Measurements from ENCODE around the gene DCUN1D2. TPM values are rescaled to one million over a fixed set of nuclear protein-coding genes. Genes with fewer than 3 reads are reported as not detected.
A peak's percentile ranks its signal among the peaks of the same experiment; 100 is the strongest.
"Not testable (repeated sequence)": the region's sequence is repeated elsewhere in the genome, so short reads cannot be mapped to it uniquely, and the experiment has no call there.

Gene DCUN1D2
- total RNA-seq, 1 donor from 2014 or later = 196 TPM

DNA sequence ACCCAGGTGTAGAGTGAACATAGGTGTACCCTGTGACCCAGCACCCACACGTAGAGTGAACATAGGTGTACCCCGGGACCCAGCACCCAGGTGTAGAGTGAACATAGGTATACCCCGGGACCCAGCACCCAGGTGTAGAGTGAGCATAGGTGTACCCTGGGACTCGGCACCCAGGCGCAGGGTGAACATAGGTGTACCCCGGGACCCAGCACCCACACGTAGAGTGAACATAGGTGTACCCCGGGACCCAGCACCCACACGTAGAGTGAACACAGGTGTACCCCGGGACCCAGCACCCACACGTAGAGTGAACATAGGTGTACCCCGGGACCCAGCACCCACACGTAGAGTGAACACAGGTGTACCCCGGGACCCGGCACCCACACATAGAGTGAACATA is 53.6 kb downstream of the DCUN1D2 start:
- peak; percentile 25 for DNase-seq
- intact Hi-C loops (cut with DNase I); ATAC-seq (ENCODE audit: poor library complexity): not testable (repeated sequence)

GRCh38 chr13:113435907-113436306 is 54.6 kb downstream of the DCUN1D2 start:
- peak; percentile 43 for DNase-seq
- not testable (repeated sequence) for ATAC-seq (ENCODE audit: poor library complexity)

GRCh38 chr13:113433391-113433916 is 57.1 kb downstream of the DCUN1D2 start:
- intact Hi-C loops (cut with DNase I) = no loop called here
- DNase-seq (no peak), ATAC-seq (ENCODE audit: poor library complexity) (no peak)

More at GRCh38 chr13:113435907-113436306, 54.6 kb downstream of the DCUN1D2 start:
- intact Hi-C loops (cut with DNase I) = not testable (repeated sequence)

DNA sequence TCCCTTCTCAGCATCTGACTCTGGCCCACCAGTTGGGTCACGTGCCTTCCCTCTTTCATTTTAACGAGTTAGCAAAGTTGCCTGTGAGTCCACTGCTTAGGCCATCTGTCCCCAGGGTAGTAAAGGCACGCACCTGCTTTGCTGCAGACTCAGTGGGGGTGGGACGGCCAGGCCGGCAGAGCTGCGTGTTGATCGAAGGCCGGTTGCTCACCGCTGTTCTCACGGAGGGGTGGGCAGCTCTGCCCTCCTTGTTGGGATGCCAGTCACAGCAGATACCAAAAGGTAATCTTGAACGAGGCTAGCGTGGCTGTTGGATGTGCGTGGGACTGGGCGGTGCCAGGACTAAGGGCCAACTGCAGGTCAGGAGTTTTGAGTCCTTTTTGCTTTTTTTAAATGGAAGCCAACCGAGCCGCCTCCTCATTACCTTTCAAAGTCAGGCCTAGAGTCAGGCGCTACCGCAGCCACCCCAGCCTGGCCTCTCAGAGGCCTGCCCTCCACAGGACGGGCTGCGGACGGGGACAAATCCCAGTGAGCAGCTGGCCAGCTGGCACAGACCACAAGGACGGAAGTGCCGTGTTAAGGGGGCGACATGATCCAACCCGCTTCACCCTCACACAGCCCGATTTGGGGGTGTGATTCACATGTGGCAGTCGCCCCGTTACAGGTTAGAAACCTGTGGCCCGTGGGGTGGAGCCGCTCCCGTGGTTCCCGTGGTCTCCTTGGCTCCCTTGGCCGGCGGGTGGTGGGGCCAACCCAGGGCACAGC is 57.8 kb downstream of the DCUN1D2 start:
- ATAC-seq (ENCODE audit: poor library complexity) = peak; percentile 50
- DNase-seq = peak; percentile 46
- intact Hi-C loops (cut with DNase I) = no loop called here

GRCh38 chr13:113431171-113431570 is 59.3 kb downstream of the DCUN1D2 start:
- intact Hi-C loops (cut with DNase I) = no loop called here
- DNase-seq = no peak
- ATAC-seq (ENCODE audit: poor library complexity) = peak; percentile 12

- DNase-seq (peak; percentile 35), ATAC-seq (ENCODE audit: poor library complexity) (peak; percentile 37)
- intact Hi-C loops (cut with DNase I) = no loop called here
These were observed 60.0 kb downstream of the DCUN1D2 start for GRCh38 chr13:113430378-113431110.

DNA sequence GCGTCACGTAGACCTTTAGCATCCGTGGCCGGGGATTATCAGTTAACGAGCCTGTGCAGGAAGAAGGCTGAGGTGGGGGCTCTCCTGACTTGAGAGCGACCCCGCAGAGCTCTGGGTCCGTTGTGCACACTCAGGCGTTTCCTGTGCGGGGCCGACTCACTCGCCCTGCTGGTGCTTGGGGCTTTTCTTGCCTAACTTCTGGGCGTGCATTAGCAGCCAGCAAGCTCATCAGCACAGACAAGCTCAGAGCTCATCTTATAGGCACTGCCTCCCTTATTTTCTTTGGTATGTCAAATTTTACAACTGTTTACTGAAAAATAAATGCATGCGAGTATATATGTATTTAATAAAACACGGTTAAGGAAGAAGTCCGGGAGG is 60.9 kb downstream of the DCUN1D2 start:
- intact Hi-C loops (cut with DNase I) = no loop called here
- no peak for ATAC-seq (ENCODE audit: poor library complexity)
- no peak for DNase-seq

- intact Hi-C loops (cut with DNase I) = no loop called here
- no peak for ATAC-seq (ENCODE audit: poor library complexity)
- peak; percentile 41 for DNase-seq
These were observed 61.5 kb downstream of the DCUN1D2 start for GRCh38 chr13:113428871-113429607.

- ATAC-seq (ENCODE audit: poor library complexity) (no peak), DNase-seq (no peak)
- intact Hi-C loops (cut with DNase I) = no loop called here
These were observed 62.0 kb downstream of the DCUN1D2 start for GRCh38 chr13:113428469-113428865.

DNA sequence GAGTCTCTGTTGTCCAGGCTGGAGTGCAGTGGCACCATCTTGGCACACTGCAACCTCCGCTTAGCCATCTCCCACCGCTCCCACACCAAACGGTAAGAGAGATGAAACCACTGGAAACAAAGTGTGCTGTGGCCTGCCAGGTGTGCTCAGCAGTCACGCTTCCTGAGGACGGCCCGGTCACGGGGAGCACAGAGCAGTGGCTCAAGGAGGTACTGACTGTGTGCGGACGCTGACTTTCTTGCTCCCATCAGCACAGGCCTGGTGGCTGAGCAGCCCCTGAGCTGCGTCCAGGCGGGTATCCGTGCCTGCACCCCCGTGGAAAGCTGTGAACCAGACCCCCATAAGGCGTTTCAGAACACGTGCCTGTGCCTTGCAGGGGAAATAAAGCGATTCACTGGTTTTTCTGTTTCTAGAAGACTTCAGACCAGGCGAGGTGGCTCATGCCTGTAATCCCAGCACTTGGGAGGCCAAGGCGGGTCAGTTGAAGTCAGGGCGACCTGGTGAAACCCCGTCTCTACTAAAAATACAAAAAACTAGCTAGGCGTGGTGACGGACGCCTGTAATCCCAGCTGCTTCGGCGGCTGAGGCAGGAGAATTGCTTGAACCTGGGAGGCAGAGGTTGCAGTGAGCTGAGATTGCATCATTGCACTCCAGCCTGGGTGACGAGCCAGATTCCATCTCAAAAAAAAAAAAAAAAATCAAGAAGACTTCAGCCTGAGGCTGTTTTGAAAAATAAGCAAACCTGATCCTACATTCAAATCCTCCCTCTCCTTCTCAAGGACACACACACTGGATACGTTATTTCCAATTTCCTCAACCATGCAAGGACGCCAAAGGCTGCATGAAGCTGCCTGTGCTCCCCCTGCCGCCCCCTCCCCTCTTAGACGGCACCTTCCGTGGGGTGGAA is 62.7 kb downstream of the DCUN1D2 start:
- intact Hi-C loops (cut with DNase I) = no loop called here
- ATAC-seq (ENCODE audit: poor library complexity) (no peak), DNase-seq (peak; percentile 34)

DNA sequence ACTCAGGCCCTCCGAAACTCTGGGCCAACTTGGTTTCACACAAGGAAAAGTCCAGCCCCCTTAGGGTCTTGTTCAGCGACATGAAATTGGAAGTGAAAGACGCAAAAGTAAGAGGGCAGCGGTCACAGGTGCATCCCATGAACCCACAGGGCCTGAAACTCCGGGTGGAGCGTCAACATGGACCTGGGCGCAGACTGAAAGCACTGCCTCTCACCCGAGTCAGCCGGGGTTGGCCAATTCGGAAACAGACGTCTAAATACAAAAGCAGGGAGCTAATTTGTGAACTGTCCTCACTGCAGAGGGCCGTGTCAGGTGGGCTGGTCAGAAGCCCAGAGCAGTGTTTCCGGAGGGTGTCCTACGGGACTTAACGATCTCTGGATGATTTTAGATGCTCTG is 63.9 kb downstream of the DCUN1D2 start:
- intact Hi-C loops (cut with DNase I) = no loop called here
- no peak for ATAC-seq (ENCODE audit: poor library complexity)

DNA sequence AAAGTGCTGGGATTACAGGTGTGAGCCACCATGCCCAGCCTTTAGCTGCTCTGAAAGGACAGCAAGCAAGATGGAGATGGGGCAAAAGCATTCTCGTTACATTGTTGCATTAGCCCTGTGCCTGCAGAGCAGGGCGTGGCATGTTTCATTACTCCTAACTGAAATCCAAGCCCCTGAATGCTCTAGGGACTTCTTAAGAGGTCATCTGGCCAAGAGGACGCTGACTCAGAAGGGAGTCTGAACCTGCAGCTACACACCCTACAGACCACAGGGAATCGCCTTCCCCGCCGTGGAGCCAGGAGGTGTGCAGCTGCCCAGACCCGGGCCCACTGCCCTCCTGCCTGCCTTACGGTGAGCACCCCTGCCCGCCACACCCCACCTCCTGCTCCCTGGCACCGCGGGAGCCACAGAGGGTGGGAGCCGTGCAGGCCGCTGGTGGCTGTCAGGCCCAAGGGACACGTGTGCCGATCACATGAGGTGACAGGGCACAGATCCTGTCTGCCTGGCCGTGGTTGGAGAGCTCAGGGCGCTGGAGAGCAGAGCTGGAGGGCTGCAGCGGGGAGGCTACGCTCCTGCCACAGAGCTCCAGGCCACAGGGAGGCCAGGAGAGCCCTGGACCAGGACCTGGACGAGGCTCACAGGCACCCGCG is 64.4 kb downstream of the DCUN1D2 start:
- intact Hi-C loops (cut with DNase I) = no loop called here
- no peak for ATAC-seq (ENCODE audit: poor library complexity)
- peak; percentile 26 for DNase-seq

More for the DNA sequence above, 63.9 kb downstream of the DCUN1D2 start:
- DNase-seq = no peak

- DNase-seq (no peak), ATAC-seq (ENCODE audit: poor library complexity) (no peak)
- intact Hi-C loops (cut with DNase I) = no loop called here
These were observed 66.9 kb downstream of the DCUN1D2 start for GRCh38 chr13:113423520-113424163.

DNA sequence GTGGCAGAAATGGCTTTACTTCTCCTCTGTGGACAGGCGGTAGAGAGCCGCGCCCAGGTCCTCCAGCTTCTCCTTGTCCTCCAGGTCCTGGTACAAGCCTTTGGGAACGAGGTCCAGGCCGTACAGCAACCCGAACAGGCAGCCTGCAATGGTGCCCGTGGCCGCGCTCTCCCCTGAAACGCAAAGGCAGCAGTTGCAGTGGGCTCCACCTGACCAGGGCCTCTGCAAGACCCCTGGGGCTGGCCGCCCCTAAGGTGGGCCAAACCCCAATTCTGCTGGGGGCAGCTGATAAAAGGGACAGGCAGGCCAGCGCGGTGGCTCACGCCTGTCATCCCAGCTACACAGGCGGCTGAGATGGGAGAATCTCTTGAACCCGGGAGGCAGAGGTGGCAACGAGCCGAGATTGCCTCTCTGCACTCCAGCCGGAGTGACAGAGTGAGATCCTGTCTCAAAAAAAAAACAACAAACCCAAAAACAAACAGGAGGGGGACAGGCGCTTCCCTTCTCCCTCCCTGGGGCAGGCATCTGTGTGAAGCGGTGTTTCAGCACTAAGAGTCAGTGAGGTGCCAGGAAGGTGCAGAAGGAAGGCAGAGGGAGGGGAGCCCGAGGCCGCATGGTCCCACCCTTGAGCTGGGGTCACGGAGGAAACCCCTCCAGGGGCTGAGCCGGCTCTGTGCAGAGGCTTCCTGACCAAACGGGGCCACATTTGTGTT is 67.5 kb downstream of the DCUN1D2 start:
- ATAC-seq (ENCODE audit: poor library complexity) = no peak
- no peak for DNase-seq
- intact Hi-C loops (cut with DNase I) = no loop called here

DNA sequence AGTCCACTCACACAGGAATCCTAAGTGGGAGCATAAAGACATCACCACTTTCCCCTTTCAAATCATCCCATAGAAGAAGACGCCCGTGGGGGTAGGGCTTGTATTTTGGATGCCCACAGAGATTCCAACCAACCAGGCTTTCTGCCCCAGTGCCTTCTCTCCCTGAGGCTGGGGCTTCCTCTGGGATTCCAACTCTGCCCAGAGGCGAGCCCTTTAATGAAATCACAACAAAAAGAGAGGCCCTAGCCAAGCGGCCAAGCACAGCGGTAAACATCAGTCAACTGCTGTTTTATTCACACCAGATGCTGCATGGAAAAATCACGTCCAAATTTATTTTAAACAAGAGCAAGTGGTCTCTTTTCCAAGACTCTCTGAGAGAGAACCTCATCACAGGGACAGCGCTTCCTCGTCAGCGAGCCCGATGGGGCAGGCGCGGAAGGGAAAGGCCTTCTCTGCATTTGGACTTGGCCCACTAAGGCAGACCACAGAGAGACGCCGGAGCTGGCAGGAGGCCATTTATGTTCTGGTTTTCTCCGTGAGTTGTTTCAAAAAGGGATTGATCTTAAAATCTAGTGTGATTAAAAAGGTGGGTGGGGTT is 68.7 kb downstream of the DCUN1D2 start:
- no peak for ATAC-seq (ENCODE audit: poor library complexity)
- intact Hi-C loops (cut with DNase I) = no loop called here
- DNase-seq = peak; percentile 57

- intact Hi-C loops (cut with DNase I) = no loop called here
- ATAC-seq (ENCODE audit: poor library complexity) (peak; percentile 3), DNase-seq (peak; percentile 36)
These were observed 69.5 kb downstream of the DCUN1D2 start for GRCh38 chr13:113420833-113421600.

All from Right ventricle myocardium superior (tissue), 1 donor.